Vagina (tissue), 2 donors: ENCODE measurements around the gene N4BP2. TPM values are rescaled to one million over a fixed set of nuclear protein-coding genes. Genes with fewer than 3 reads are reported as not detected.
A peak's percentile ranks its signal among the peaks of the same experiment; 100 is the strongest.

Source experiments
- DNase-seq, 2 donors: peaks; one replicate each; pipeline ENCODE4 v3.0.0-alpha.2; 2017; ENCODE audit errors: extremely low spot score in 2 of 2
- H3K27ac ChIP-seq: fragments of 200-600 bp; sonication (generic); one replicate; pipeline ENCODE4 v1.5.1; 2019
- H3K27me3 ChIP-seq: fragments of 200-600 bp; sonication (generic); one replicate; pipeline ENCODE4 v1.5.1; 2019
- H3K36me3 ChIP-seq, 2 donors: fragments of 200-600 bp; sonication (generic); one replicate each; pipeline ENCODE4 v1.5.1; 2017 to 2019
- H3K4me1 ChIP-seq: fragments of 200-600 bp; sonication (generic); one replicate; pipeline ENCODE4 v1.5.1; 2019
- H3K4me3 ChIP-seq, 2 donors: fragments of 200-600 bp; sonication (generic); 1 replicate in 1 of 2; 2 replicates in 1 of 2; pipeline ENCODE4 v1.5.1; 2016 to 2019
- H3K9me3 ChIP-seq: fragments of 200-600 bp; sonication (generic); one replicate; pipeline ENCODE4 v1.5.1; 2019
- CTCF ChIP-seq, 3 experiments: fragments of 450-650 bp in 2 of 3; fragments of 200-600 bp in 1 of 3; sonication (generic) in 1 of 3; IDR thresholded peaks; one replicate each; pipeline ENCODE4 v1.5.1; 2017 to 2019; ENCODE audit warnings: antibody characterized with exemption in 3 of 3, mild to moderate bottlenecking in 2 of 3, moderate library complexity in 2 of 3
- POLR2A ChIP-seq, 2 donors: fragments of 450-650 bp; IDR thresholded peaks; one replicate each; pipeline ENCODE4 v1.6.1; 2017; ENCODE audit warnings: antibody characterized with exemption in 2 of 2, mild to moderate bottlenecking in 2 of 2, moderate library complexity in 2 of 2
- POLR2AphosphoS5 ChIP-seq, 2 donors: sonication (generic); formaldehyde crosslinking; IDR thresholded peaks; one replicate each; pipeline ENCODE4 v1.9.0; 2017; ENCODE audit warnings: antibody characterized with exemption in 2 of 2, mild to moderate bottlenecking in 2 of 2, low read depth in 1 of 2; ENCODE audit not compliant: insufficient read depth in 1 of 2
- intact Hi-C: fragments of 100-400 bp; cut with DNase I; formaldehyde crosslinking; loops from one replicate; pipeline ENCODE4 v1.15.1; 2023
- total RNA-seq: library from RNA; depleted of rRNA; stranded (reverse); fragments of >200 nt; gene quantifications from one replicate; pipeline ENCODE4 v1.2.3, GENCODE V29; 2016

Gene N4BP2
- total RNA-seq, 1 donor from 2014 or later: 7.4 TPM

GRCh38 chr4:40199179-40199670 is 142.6 kb downstream of the N4BP2 start:
- H3K36me3 ChIP-seq: no peaks in the 10 kb centered on the region
- no peaks in the 10 kb centered on the region for H3K4me1 ChIP-seq
- peak in 1 of 2 donors; percentile 25 for DNase-seq
- peak overlapping the region in 1 of 2 donors; percentile 32 for H3K4me3 ChIP-seq
- H3K27ac ChIP-seq: peak overlapping the region; percentile 42
- H3K9me3 ChIP-seq: no peaks in the 10 kb centered on the region
- TF ChIP-seq POLR2A (IDR thresholded peaks at IDR 0.05) (no peak), CTCF (IDR thresholded peaks at IDR 0.05) (no peak), POLR2AphosphoS5 (IDR thresholded peaks at IDR 0.05; ENCODE audit: insufficient read depth in 1 of 2, low read depth in 1 of 2) (no peak)
- H3K27me3 ChIP-seq: no peaks in the 10 kb centered on the region
- intact Hi-C loops: no loop called here

- Histone ChIP-seq H3K4me3 (peak overlapping the region; percentile 12 to 32), H3K4me1 (no peaks in the 10 kb centered on the region), H3K36me3 (no peaks in the 10 kb centered on the region), H3K27ac (peak overlapping the region; percentile 76), H3K27me3 (no peaks in the 10 kb centered on the region), H3K9me3 (no peaks in the 10 kb centered on the region)
- DNase-seq: peak in 1 of 2 donors; percentile 85
- TF ChIP-seq POLR2A (IDR thresholded peaks at IDR 0.05): peak in 1 of 2 donors; percentile 13
- TF ChIP-seq CTCF (IDR thresholded peaks at IDR 0.05): no peak
- peak in 1 of 2 donors; percentile 41 for TF ChIP-seq POLR2AphosphoS5 (IDR thresholded peaks at IDR 0.05; ENCODE audit: insufficient read depth in 1 of 2, low read depth in 1 of 2)
- intact Hi-C loops: no loop called here
Observed at GRCh38 chr4:40199999-40200874, 143.6 kb downstream of the N4BP2 start.

- TF ChIP-seq POLR2A (IDR thresholded peaks at IDR 0.05) (no peak), CTCF (IDR thresholded peaks at IDR 0.05) (no peak), POLR2AphosphoS5 (IDR thresholded peaks at IDR 0.05; ENCODE audit: insufficient read depth in 1 of 2, low read depth in 1 of 2) (no peak)
- Histone ChIP-seq H3K27ac (peak overlapping the region; percentile 76), H3K4me1 (no peaks in the 10 kb centered on the region), H3K36me3 (no peaks in the 10 kb centered on the region), H3K4me3 (peak overlapping the region; percentile 11 to 12), H3K9me3 (no peaks in the 10 kb centered on the region), H3K27me3 (no peaks in the 10 kb centered on the region)
- peak in 1 of 2 donors; percentile 40 for DNase-seq
- intact Hi-C loops: no loop called here
Observed at GRCh38 chr4:40200875-40201801, 144.5 kb downstream of the N4BP2 start.

GRCh38 chr4:40201898-40202297 is 145.2 kb downstream of the N4BP2 start:
- intact Hi-C loops: no loop called here
- peak overlapping the region; percentile 76 for H3K27ac ChIP-seq
- DNase-seq: peak in 1 of 2 donors; percentile 71
- no peaks in the 10 kb centered on the region for H3K4me1 ChIP-seq
- no peak overlapping the region for H3K4me3 ChIP-seq
- no peak for TF ChIP-seq POLR2A (IDR thresholded peaks at IDR 0.05)
- no peak for TF ChIP-seq CTCF (IDR thresholded peaks at IDR 0.05)
- TF ChIP-seq POLR2AphosphoS5 (IDR thresholded peaks at IDR 0.05; ENCODE audit: insufficient read depth in 1 of 2, low read depth in 1 of 2): no peak
- no peaks in the 10 kb centered on the region for H3K27me3 ChIP-seq
- H3K36me3 ChIP-seq: no peaks in the 10 kb centered on the region
- H3K9me3 ChIP-seq: no peaks in the 10 kb centered on the region
